Vagina (tissue), 2 donors: ENCODE results near the gene CAPN13. TPM values are rescaled to one million over a fixed set of nuclear protein-coding genes. Genes with fewer than 3 reads are reported as not detected.

ENCODE experiments used
- DNase-seq, 2 donors: peaks; one replicate each; pipeline ENCODE4 v3.0.0-alpha.2; 2017; ENCODE audit errors: extremely low spot score in 2 of 2
- H3K27ac ChIP-seq: fragments of 200-600 bp; sonication (generic); one replicate; pipeline ENCODE4 v1.5.1; 2019
- H3K27me3 ChIP-seq: fragments of 200-600 bp; sonication (generic); one replicate; pipeline ENCODE4 v1.5.1; 2019
- H3K36me3 ChIP-seq, 2 donors: fragments of 200-600 bp; sonication (generic); one replicate each; pipeline ENCODE4 v1.5.1; 2017 to 2019
- H3K4me1 ChIP-seq: fragments of 200-600 bp; sonication (generic); one replicate; pipeline ENCODE4 v1.5.1; 2019
- H3K4me3 ChIP-seq, 2 donors: fragments of 200-600 bp; sonication (generic); 1 replicate in 1 of 2; 2 replicates in 1 of 2; pipeline ENCODE4 v1.5.1; 2016 to 2019
- H3K9me3 ChIP-seq: fragments of 200-600 bp; sonication (generic); one replicate; pipeline ENCODE4 v1.5.1; 2019
- CTCF ChIP-seq, 3 experiments: fragments of 450-650 bp in 2 of 3; fragments of 200-600 bp in 1 of 3; sonication (generic) in 1 of 3; IDR thresholded peaks; one replicate each; pipeline ENCODE4 v1.5.1; 2017 to 2019; ENCODE audit warnings: antibody characterized with exemption in 3 of 3, mild to moderate bottlenecking in 2 of 3, moderate library complexity in 2 of 3
- POLR2A ChIP-seq, 2 donors: fragments of 450-650 bp; IDR thresholded peaks; one replicate each; pipeline ENCODE4 v1.6.1; 2017; ENCODE audit warnings: antibody characterized with exemption in 2 of 2, mild to moderate bottlenecking in 2 of 2, moderate library complexity in 2 of 2
- POLR2AphosphoS5 ChIP-seq, 2 donors: sonication (generic); formaldehyde crosslinking; IDR thresholded peaks; one replicate each; pipeline ENCODE4 v1.9.0; 2017; ENCODE audit warnings: antibody characterized with exemption in 2 of 2, mild to moderate bottlenecking in 2 of 2, low read depth in 1 of 2; ENCODE audit not compliant: insufficient read depth in 1 of 2
- intact Hi-C: fragments of 100-400 bp; cut with DNase I; formaldehyde crosslinking; loops from one replicate; pipeline ENCODE4 v1.15.1; 2023
- total RNA-seq: library from RNA; depleted of rRNA; stranded (reverse); fragments of >200 nt; gene quantifications from one replicate; pipeline ENCODE4 v1.2.3, GENCODE V29; 2016

Gene CAPN13
- total RNA-seq, 1 donor from 2014 or later: not detected

- Histone ChIP-seq H3K27ac (no peak overlapping the region), H3K9me3 (no peaks in the 10 kb centered on the region), H3K27me3 (no peaks in the 10 kb centered on the region), H3K4me3 (no peak overlapping the region), H3K36me3 (no peaks in the 10 kb centered on the region), H3K4me1 (no peaks in the 10 kb centered on the region)
- intact Hi-C loops: no loop called here
- DNase-seq: no peak
- TF ChIP-seq POLR2A (IDR thresholded peaks at IDR 0.05) (no peak), CTCF (IDR thresholded peaks at IDR 0.05) (no peak), POLR2AphosphoS5 (IDR thresholded peaks at IDR 0.05; ENCODE audit: insufficient read depth in 1 of 2, low read depth in 1 of 2) (no peak)
These were observed 74.4 kb downstream of the CAPN13 start for GRCh38 chr2:30732876-30733275.

GRCh38 chr2:30732376-30732775 lies 74.9 kb downstream of the CAPN13 start:
- Histone ChIP-seq H3K4me3 (no peak overlapping the region), H3K9me3 (no peaks in the 10 kb centered on the region), H3K27me3 (no peaks in the 10 kb centered on the region), H3K36me3 (no peaks in the 10 kb centered on the region), H3K4me1 (no peaks in the 10 kb centered on the region), H3K27ac (no peak overlapping the region)
- intact Hi-C loops: no loop called here
- TF ChIP-seq POLR2A (IDR thresholded peaks at IDR 0.05) (no peak), CTCF (IDR thresholded peaks at IDR 0.05) (no peak), POLR2AphosphoS5 (IDR thresholded peaks at IDR 0.05; ENCODE audit: insufficient read depth in 1 of 2, low read depth in 1 of 2) (no peak)
- no peak for DNase-seq

GRCh38 chr2:30731706-30732105 lies 75.5 kb downstream of the CAPN13 start:
- no peak overlapping the region for H3K4me3 ChIP-seq
- no peak for TF ChIP-seq CTCF (IDR thresholded peaks at IDR 0.05)
- no peak for TF ChIP-seq POLR2A (IDR thresholded peaks at IDR 0.05)
- TF ChIP-seq POLR2AphosphoS5 (IDR thresholded peaks at IDR 0.05; ENCODE audit: insufficient read depth in 1 of 2, low read depth in 1 of 2): no peak
- H3K27ac ChIP-seq: no peak overlapping the region
- H3K9me3 ChIP-seq: no peaks in the 10 kb centered on the region
- H3K4me1 ChIP-seq: no peaks in the 10 kb centered on the region
- H3K27me3 ChIP-seq: no peaks in the 10 kb centered on the region
- DNase-seq: no peak
- H3K36me3 ChIP-seq: no peaks in the 10 kb centered on the region
- intact Hi-C loops: no loop called here

DNA sequence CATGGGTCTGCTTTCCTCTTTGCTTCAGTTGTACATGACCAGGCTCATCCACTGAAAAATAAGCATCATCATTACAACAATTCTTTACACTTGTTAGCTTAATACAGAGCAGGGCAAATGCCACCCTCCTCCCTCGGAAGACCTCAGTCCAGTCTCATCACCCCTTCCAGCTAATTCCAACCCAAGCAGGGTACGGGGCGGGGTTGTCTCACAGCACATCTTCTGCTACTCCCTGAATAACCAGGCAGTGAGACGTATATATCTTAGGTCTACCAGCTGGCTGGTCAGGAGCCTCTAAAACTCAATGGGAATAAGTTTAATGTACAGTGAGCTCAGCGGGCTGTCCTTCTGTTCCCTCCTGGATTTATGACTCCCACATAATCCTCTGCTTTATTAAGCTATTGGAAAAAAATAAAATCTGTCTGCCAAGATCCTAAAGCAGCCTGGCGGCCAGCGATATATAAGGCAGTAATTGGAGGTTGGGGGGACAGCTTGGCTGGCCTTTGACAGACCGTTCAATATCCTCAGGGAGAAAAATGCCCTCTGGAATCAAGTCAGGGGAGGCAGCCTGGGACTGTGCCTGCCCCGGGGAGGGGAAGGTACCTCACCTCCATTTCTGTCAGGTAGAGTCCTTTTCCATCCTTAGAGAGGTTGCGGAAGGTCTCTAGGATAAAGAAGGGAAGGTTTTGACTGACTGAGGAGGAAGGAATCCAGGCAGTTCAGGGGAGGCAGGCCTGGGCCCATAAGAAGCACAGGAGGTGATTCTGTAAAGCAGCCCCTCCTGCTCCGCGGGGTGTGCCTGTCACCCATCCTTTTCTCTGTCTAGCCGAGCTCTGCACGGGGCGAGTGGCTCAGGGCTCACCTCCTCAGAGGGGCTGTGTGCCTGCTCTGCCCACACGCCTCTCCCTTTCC lies 76.3 kb downstream of the CAPN13 start:
- Histone ChIP-seq H3K4me1 (no peaks in the 10 kb centered on the region), H3K27me3 (no peaks in the 10 kb centered on the region), H3K4me3 (no peak overlapping the region), H3K27ac (no peak overlapping the region), H3K36me3 (no peaks in the 10 kb centered on the region), H3K9me3 (no peaks in the 10 kb centered on the region)
- intact Hi-C loops: no loop called here
- no peak for TF ChIP-seq POLR2AphosphoS5 (IDR thresholded peaks at IDR 0.05; ENCODE audit: insufficient read depth in 1 of 2, low read depth in 1 of 2)
- TF ChIP-seq POLR2A (IDR thresholded peaks at IDR 0.05): no peak
- TF ChIP-seq CTCF (IDR thresholded peaks at IDR 0.05): no peak
- DNase-seq: no peak

DNA sequence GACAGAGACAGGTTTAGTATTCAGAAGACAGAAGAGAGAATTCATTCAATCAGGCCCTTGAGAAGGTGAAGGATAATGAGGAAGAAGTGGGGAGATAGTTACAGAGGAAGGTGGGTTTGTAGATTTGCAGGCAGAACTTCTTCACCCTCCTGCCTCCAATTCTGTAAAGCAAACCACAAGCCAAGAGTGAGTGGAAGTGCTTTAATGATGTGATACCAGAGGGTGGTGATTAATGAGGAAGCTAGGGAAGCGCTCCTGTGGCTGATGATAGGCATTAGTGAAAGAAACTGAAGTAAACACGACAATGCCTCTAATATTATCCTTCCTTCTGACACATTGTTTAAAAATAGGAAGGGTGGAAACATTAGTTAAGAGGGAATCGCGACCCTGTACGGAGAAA lies 78.2 kb downstream of the CAPN13 start:
- no peaks in the 10 kb centered on the region for H3K4me1 ChIP-seq
- intact Hi-C loops: no loop called here

More for the DNA sequence above, 78.2 kb downstream of the CAPN13 start:
- no peak for DNase-seq
- no peaks in the 10 kb centered on the region for H3K36me3 ChIP-seq
- H3K9me3 ChIP-seq: no peaks in the 10 kb centered on the region
- no peaks in the 10 kb centered on the region for H3K27me3 ChIP-seq
- H3K27ac ChIP-seq: no peak overlapping the region
- no peak overlapping the region for H3K4me3 ChIP-seq
- no peak for TF ChIP-seq POLR2A (IDR thresholded peaks at IDR 0.05)
- TF ChIP-seq POLR2AphosphoS5 (IDR thresholded peaks at IDR 0.05; ENCODE audit: insufficient read depth in 1 of 2, low read depth in 1 of 2): no peak
- TF ChIP-seq CTCF (IDR thresholded peaks at IDR 0.05): no peak
